DMS53 (cell line): Measurements from ENCODE around the gene KCNK7.

Experiments used
- DNase-seq: peaks from one replicate; lab custom pipeline; 2025; lab: John Stamatoyannopoulos, UW

Gene KCNK7

GRCh38 chr11:65611028-65611757, 15.6 kb upstream of the KCNK7 start:
- no peak for DNase-seq

GRCh38 chr11:65610404-65610803, 14.8 kb upstream of the KCNK7 start:
- no peak for DNase-seq

GRCh38 chr11:65609665-65610064, 14.1 kb upstream of the KCNK7 start:
- no peak for DNase-seq

GRCh38 chr11:65609229-65609628, 13.6 kb upstream of the KCNK7 start:
- DNase-seq: no peak

DNA sequence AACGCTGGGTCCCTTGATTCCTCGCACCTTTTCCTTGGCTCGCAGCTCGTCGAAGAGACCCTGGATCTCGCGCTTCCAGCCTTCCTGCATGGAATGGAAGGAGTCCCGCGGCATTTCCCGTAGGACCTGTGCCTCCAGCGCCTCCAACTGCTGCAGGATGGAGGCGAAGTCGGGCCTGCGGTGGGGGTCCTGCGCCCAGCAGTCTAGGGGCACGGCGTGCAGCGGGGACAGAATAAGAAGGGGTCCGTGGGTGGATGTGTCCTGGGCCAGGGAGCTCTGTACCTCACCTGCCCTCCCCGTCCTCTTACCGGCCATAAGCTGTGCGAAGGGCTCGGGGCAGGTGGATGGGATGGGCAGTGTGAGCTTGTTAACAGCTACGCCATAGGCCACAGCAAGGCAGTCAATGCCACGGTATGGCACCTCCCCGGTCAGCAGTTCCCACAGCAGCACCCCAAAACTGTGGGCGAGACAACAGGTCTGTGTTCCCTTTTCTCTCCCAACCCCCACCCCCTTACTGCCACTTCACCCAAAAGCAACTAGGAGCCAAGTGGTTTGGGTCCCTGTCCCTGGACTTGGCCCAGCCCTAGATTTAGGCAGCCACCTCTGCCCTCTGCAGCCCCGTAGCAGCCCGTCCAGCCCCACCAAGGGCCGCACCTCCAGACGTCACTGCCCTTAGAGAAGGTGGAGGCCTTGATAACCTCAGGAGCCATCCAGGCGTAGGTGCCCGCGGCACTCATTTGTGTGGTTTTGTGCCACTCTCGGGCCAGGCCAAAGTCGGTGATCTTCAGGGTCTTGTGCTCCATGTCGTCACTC, 12.2 kb upstream of the KCNK7 start:
- DNase-seq: no peak

GRCh38 chr11:65606876-65607613, 11.4 kb upstream of the KCNK7 start:
- peak; percentile 90 for DNase-seq

DNA sequence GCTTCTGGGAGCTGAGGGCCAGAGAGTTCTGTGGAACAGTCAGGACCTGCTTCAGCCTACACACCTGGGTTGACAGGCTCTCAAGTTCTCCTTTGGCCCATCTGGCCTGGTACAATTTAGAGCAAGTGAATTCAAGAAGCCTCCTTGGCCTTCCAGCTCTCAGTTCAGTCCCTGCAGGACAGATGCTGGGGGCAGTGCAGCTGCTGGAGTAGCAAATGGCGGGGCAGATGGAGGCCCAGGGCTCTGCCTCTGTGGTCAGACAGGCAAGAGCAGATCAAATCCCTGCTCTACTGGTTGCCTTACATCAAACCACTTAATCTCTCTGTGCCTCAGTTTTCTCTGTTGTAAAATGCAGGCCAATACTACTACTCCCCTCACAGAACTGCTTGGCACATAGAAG, 8.7 kb upstream of the KCNK7 start:
- DNase-seq: no peak

DNA sequence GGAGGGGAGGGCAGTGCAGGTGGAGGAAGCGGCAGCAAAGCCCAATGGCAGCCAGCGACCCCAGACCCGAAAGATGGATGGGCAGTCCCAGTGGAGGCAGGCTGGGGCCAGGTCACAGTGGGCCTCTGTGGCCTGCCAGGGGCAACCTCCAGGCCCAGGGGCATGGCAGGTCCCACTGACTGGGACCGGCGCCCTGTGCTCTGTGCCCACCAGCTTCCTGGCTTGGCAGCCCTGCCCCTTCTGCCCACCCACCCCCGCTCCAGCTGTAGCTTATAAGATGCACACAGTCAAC, 4.3 kb upstream of the KCNK7 start:
- no peak for DNase-seq

DNA sequence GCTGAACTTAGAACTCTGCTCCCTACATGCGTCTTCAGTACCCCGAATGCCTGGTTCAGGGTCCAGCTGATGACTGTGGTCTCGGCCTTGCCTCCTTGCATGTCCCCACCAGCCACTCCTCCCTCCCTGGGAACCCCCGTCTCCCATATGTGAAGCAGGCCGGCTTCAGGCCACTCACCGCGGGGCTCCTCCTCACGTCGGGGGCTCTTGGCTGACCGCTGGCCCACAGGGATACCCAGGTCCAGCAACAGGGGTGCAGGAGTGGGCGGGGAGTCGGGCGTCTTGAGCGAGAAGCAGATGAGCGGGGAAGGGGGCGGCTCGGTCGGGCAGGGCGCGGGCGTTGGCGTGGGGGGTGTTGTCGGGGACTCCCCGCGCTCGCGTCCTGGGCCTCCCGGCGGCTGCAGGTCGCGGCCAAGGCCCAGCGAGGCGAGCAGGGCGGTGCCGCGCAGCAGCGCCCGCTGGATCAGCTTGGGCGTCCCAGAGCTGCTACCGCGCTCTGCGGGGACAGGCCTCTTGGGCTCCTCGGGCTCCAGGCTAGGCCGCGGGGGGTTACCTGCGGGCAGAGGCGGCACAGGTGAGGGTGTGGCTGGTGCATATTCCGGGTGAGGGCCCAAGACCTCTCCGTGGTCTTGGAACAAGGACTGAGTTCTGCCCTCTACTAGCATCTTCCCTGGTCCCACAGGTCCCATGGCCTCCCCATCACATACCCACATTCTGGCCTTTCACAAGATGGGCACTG, 3.8 kb upstream of the KCNK7 start:
- no peak for DNase-seq

DNA sequence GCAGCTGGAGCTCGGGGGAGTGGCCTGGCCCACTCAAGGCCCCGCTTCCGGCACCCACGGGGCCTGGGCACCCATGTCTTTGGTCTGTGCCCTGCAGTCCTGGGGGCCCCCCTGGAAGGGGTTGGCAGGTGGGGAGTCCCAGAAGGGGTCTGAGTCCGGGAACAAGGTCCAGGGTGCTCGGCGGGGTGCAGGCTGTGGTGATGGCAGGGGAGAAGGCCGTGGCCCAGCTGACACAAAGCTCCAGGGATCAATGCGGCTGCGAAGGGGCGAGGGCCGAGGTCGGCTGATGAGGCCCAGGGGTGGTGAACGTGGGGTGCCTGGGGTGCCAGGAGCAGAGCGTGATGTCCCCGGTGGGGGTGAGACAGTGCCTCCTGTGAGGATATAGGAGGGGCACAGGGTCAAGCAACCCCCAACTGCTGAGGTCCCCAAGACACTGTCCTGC, 2.7 kb upstream of the KCNK7 start:
- no peak for DNase-seq

DNA sequence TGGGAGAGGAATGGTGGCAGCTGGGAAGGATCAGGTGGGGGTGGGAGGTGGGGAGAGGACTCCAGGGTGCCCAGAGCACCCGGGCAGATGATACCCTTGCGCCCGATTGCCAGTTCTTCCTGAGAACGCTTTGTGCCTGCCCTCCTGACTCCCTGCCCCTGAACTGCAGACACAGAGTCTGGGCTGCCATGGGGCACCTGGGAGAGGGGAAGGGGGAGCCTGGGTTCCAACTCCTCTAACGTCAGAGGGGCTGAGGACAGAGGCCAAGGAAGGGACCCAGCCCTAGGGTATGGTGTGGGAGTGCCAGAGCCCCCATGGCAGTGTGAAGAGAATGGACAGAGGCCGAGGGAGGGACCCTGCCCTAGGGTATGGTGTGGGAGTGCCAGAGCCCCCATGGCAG, 920 bp upstream of the KCNK7 start:
- no peak for DNase-seq

GRCh38 chr11:65595131-65595530, 469 bp downstream of the KCNK7 start:
- DNase-seq: no peak

- DNase-seq: peak; percentile 77
Measured at GRCh38 chr11:65593518-65594414, 1.8 kb downstream of the KCNK7 start.

- peak; percentile 54 for DNase-seq
Measured at GRCh38 chr11:65592858-65593517, 2.6 kb downstream of the KCNK7 start.

GRCh38 chr11:65591939-65592857, 3.4 kb downstream of the KCNK7 start:
- peak; percentile 82 for DNase-seq

DNA sequence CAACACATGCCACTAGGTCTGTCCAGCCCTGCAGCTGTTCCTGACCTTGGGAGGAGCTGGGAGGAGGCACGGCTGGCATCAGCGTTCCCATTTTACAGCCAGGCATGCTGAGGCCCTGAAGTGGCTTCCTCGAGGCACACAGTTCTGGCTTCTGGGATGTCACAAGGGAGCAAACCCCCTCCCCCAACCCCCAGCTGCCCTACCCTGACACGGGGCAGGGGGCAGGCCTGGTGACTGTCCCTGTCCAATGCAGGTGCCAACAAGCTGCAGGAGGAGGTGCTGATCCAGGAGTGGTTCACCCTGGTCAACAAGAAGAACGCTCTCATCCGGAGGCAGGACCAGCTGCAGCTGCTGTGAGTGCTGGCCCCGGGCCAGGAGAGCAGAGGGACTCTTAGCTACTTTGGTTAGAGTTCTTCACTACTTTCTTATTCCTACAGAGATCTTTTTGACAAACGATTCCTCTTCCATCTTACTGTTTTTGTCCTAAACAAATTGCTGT, 5.3 kb downstream of the KCNK7 start:
- peak; percentile 90 for DNase-seq

DNA sequence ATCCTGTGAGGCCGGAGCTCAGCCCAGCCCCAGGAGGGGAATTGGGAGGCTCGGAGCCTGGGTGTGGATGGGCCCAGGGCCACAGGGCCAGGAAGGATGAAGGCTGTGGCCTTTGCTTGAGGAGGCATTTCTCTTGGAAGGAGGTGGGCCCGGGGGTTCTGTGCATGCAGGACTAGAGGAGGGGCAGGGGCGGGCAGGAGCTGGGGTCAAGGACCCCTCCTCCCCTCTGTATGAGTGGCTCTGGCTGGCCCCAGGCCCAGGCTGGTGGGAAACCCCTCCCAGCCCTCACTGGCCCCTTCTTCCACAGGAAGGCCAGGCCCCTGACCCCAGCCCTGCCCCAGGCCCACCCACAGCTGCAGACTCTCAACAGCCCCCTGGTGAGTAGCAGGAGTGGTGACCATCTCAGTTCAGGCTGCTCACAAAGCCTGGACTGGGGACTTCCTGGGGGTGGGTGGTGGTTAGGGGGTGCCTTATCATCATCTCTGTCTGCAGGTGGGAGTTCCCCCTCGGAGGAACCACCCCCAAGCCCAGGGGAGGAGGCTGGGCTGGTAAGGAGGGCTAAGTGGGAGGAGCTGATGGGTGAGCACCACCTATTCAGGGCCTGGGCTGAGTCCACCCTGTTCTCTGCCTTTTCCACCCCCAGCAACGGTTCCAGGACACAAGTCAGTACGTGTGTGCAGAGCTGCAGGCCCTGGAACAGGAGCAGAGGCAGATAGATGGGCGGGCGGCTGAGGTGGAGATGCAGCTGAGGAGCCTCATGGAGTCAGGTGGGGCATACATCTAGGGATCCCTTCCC, 6.0 kb downstream of the KCNK7 start:
- DNase-seq: no peak
